ENCODE data around the gene ELOVL2. TPM values are rescaled to one million over a fixed set of nuclear protein-coding genes. Genes with fewer than 3 reads are reported as not detected.

ELOVL2 gene
- total and polyA plus RNA-seq, 10 of the 15 experiments (the other 5 are each of a cell fraction or from before 2014, with no cell fraction given): 0.01 to 0.03 TPM; not detected in 8

DNA sequence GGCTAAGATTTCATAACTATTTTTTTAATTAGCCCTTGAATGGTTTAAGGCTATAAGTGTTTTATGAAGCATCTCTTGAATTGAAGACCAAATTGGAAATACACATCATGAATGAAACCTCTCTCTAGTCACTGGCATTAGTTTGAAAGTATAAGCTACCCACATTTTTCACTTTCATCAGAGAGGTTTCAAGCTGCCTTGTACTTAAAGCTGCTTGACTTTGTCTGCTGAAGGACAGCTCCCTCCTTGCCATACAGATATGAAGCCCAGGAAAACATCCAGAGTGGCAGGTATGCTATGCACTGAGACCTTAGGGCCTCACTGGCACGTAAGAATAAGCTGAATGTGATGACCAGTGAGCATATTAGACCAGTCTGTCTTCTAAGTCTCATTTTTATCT lies 62.7 kb downstream of the ELOVL2 start (continued):
- TF ChIP-seq, protein P1, sequence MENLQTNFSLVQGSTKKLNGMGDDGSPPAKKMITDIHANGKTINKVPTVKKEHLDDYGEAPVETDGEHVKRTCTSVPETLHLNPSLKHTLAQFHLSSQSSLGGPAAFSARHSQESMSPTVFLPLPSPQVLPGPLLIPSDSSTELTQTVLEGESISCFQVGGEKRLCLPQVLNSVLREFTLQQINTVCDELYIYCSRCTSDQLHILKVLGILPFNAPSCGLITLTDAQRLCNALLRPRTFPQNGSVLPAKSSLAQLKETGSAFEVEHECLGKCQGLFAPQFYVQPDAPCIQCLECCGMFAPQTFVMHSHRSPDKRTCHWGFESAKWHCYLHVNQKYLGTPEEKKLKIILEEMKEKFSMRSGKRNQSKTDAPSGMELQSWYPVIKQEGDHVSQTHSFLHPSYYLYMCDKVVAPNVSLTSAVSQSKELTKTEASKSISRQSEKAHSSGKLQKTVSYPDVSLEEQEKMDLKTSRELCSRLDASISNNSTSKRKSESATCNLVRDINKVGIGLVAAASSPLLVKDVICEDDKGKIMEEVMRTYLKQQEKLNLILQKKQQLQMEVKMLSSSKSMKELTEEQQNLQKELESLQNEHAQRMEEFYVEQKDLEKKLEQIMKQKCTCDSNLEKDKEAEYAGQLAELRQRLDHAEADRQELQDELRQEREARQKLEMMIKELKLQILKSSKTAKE (IDR thresholded peaks at IDR 0.05; ENCODE audit: low read depth, poor library complexity, severe bottlenecking): no peak
- TF ChIP-seq HCFC1 (IDR thresholded peaks at IDR 0.05; ENCODE audit: low read length) (no peak), EGR1 (IDR thresholded peaks at IDR 0.05; ENCODE audit: borderline replicate concordance in 1 of 2, low read depth in 2 of 2, low read length in 2 of 2) (no peak), ZNF622 (IDR thresholded peaks at IDR 0.05) (no peak), CBX3 (IDR thresholded peaks at IDR 0.05; ENCODE audit: borderline replicate concordance, low read depth) (no peak), HDAC6 (IDR thresholded peaks at IDR 0.05; ENCODE audit: unreplicated experiment) (no peak)
- TF ChIP-seq, protein P2, sequence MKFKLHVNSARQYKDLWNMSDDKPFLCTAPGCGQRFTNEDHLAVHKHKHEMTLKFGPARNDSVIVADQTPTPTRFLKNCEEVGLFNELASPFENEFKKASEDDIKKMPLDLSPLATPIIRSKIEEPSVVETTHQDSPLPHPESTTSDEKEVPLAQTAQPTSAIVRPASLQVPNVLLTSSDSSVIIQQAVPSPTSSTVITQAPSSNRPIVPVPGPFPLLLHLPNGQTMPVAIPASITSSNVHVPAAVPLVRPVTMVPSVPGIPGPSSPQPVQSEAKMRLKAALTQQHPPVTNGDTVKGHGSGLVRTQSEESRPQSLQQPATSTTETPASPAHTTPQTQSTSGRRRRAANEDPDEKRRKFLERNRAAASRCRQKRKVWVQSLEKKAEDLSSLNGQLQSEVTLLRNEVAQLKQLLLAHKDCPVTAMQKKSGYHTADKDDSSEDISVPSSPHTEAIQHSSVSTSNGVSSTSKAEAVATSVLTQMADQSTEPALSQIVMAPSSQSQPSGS (IDR thresholded peaks at IDR 0.05; ENCODE audit: low read length): no peak
- TF ChIP-seq, protein P3, sequence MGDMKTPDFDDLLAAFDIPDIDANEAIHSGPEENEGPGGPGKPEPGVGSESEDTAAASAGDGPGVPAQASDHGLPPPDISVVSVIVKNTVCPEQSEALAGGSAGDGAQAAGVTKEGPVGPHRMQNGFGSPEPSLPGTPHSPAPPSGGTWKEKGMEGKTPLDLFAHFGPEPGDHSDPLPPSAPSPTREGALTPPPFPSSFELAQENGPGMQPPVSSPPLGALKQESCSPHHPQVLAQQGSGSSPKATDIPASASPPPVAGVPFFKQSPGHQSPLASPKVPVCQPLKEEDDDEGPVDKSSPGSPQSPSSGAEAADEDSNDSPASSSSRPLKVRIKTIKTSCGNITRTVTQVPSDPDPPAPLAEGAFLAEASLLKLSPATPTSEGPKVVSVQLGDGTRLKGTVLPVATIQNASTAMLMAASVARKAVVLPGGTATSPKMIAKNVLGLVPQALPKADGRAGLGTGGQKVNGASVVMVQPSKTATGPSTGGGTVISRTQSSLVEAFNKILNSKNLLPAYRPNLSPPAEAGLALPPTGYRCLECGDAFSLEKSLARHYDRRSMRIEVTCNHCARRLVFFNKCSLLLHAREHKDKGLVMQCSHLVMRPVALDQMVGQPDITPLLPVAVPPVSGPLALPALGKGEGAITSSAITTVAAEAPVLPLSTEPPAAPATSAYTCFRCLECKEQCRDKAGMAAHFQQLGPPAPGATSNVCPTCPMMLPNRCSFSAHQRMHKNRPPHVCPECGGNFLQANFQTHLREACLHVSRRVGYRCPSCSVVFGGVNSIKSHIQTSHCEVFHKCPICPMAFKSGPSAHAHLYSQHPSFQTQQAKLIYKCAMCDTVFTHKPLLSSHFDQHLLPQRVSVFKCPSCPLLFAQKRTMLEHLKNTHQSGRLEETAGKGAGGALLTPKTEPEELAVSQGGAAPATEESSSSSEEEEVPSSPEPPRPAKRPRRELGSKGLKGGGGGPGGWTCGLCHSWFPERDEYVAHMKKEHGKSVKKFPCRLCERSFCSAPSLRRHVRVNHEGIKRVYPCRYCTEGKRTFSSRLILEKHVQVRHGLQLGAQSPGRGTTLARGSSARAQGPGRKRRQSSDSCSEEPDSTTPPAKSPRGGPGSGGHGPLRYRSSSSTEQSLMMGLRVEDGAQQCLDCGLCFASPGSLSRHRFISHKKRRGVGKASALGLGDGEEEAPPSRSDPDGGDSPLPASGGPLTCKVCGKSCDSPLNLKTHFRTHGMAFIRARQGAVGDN (IDR thresholded peaks at IDR 0.05): no peak
- TF ChIP-seq, protein P4, sequence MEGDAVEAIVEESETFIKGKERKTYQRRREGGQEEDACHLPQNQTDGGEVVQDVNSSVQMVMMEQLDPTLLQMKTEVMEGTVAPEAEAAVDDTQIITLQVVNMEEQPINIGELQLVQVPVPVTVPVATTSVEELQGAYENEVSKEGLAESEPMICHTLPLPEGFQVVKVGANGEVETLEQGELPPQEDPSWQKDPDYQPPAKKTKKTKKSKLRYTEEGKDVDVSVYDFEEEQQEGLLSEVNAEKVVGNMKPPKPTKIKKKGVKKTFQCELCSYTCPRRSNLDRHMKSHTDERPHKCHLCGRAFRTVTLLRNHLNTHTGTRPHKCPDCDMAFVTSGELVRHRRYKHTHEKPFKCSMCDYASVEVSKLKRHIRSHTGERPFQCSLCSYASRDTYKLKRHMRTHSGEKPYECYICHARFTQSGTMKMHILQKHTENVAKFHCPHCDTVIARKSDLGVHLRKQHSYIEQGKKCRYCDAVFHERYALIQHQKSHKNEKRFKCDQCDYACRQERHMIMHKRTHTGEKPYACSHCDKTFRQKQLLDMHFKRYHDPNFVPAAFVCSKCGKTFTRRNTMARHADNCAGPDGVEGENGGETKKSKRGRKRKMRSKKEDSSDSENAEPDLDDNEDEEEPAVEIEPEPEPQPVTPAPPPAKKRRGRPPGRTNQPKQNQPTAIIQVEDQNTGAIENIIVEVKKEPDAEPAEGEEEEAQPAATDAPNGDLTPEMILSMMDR (IDR thresholded peaks at IDR 0.05 in 2 of 3, conservative IDR thresholded peaks at IDR 0.05 in 1 of 3; ENCODE audit: control insufficient read depth in 2 of 3, extremely low read depth in 1 of 3, insufficient read depth in 1 of 3, low read depth in 3 of 3, low read length in 3 of 3): no peak
- TF ChIP-seq, protein P5, sequence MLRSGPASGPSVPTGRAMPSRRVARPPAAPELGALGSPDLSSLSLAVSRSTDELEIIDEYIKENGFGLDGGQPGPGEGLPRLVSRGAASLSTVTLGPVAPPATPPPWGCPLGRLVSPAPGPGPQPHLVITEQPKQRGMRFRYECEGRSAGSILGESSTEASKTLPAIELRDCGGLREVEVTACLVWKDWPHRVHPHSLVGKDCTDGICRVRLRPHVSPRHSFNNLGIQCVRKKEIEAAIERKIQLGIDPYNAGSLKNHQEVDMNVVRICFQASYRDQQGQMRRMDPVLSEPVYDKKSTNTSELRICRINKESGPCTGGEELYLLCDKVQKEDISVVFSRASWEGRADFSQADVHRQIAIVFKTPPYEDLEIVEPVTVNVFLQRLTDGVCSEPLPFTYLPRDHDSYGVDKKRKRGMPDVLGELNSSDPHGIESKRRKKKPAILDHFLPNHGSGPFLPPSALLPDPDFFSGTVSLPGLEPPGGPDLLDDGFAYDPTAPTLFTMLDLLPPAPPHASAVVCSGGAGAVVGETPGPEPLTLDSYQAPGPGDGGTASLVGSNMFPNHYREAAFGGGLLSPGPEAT (IDR thresholded peaks at IDR 0.05; ENCODE audit: low read depth): no peak

Measured in GM12878 (cell line).